Measurements from ENCODE around the gene CEL. TPM values are rescaled to one million over a fixed set of nuclear protein-coding genes. Genes with fewer than 3 reads are reported as not detected.

The CEL gene
- total and polyA plus RNA-seq, 2 donors (not counting 3 experiments of a cell fraction or from before 2014, with no cell fraction given): 0.92 to 1.1 TPM

DNA sequence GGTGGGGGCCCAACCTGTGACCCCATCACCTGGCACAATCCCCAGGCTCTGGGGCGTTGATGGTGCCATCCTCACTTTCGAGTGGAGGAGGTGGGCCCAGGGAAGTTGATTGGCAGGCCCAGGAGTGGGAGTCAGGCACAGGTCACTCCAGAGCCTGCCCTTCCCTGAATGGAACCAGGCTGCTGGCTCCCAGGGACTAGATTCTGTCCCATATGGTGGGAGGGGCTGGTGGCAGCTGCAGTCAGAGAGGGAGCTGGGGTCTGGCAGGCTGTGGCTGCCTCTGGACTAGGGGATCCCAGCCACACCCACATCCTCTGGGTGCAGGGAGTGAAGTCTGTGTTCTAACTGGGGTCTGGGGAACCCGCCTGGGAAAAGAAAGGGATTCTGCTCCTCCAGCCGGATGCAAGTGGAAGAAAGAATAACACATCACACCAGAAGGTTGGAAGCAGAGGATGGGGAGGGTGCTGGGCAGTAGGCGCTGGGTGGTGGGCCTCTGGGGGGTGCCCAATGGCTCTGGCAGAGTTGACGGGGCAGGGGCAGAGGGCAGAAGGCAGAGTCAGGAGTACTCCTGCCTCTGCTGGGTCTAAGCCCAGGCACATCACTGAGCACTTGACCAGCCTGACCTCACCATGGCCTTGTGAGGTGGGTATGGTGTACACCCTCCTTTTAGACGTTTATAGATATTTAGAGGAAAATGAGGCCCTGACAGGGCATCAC lies 25.8 kb downstream of the CEL start:
- H3K27me3 ChIP-seq (ENCODE audit: control insufficient read depth in 2 of 2, insufficient read depth in 2 of 2, low read length in 2 of 2): no peaks in the 10 kb centered on the region
- no peaks in the 10 kb centered on the region for H3K9me3 ChIP-seq (replicated peaks; ENCODE audit: control insufficient read depth, insufficient read depth, low read length)
- FAIRE-seq (no peak), DNase-seq (ENCODE audit: low read depth, low spot score) (no peak)
- H3K79me2 ChIP-seq (ENCODE audit: control insufficient read depth, insufficient read depth, low read length): no peaks in the 10 kb centered on the region
- no peaks in the 10 kb centered on the region for H4K20me1 ChIP-seq (replicated peaks; ENCODE audit: control insufficient read depth, extremely low read depth, insufficient read depth, low read length)
- BruUV-seq (replicated peaks): no TSS peak
- no peak overlapping the region for H2AFZ ChIP-seq (ENCODE audit: low read depth, low read length)
- H3K4me3 ChIP-seq (replicated peaks in 1 of 3; ENCODE audit: insufficient read depth in 1 of 3, low read depth in 1 of 3, low read length in 3 of 3): no peak overlapping the region
- H3K36me3 ChIP-seq (ENCODE audit: control insufficient read depth in 2 of 2, extremely low read depth in 1 of 2, insufficient read depth in 2 of 2, low read length in 2 of 2): no peaks in the 10 kb centered on the region
- intact Hi-C loops (cut with micrococcal nuclease): no loop called here
- H3K4me1 ChIP-seq (ENCODE audit: control insufficient read depth, extremely low read depth, insufficient read depth, low read length): no peaks in the 10 kb centered on the region
- no peaks in the 10 kb centered on the region for H3K9me1 ChIP-seq (replicated peaks; ENCODE audit: control insufficient read depth, extremely low read depth, insufficient read depth, low read length)
- H3K27ac ChIP-seq (ENCODE audit: insufficient read depth, low read depth, low read length): no peak overlapping the region
- no peak overlapping the region for H3K9ac ChIP-seq (replicated peaks; ENCODE audit: extremely low read depth, insufficient read depth, low read length)
- ChIA-PET POLR2A (no interaction called here), CTCF (no interaction called here)
- no peak overlapping the region for H3K4me2 ChIP-seq (ENCODE audit: insufficient read depth, low read length)
- TF ChIP-seq JUN (IDR thresholded peaks at IDR 0.05; ENCODE audit: borderline replicate concordance, insufficient read depth, insufficient read length, low read depth): no peak
- TF ChIP-seq, protein P1, sequence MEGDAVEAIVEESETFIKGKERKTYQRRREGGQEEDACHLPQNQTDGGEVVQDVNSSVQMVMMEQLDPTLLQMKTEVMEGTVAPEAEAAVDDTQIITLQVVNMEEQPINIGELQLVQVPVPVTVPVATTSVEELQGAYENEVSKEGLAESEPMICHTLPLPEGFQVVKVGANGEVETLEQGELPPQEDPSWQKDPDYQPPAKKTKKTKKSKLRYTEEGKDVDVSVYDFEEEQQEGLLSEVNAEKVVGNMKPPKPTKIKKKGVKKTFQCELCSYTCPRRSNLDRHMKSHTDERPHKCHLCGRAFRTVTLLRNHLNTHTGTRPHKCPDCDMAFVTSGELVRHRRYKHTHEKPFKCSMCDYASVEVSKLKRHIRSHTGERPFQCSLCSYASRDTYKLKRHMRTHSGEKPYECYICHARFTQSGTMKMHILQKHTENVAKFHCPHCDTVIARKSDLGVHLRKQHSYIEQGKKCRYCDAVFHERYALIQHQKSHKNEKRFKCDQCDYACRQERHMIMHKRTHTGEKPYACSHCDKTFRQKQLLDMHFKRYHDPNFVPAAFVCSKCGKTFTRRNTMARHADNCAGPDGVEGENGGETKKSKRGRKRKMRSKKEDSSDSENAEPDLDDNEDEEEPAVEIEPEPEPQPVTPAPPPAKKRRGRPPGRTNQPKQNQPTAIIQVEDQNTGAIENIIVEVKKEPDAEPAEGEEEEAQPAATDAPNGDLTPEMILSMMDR (IDR thresholded peaks at IDR 0.05; ENCODE audit: extremely low read depth in 1 of 2, insufficient read depth in 1 of 2, low read depth in 1 of 2, low read length in 2 of 2): no peak
- no peak for TF ChIP-seq EZH2 (IDR thresholded peaks at IDR 0.05; ENCODE audit: borderline replicate concordance, low read depth, low read length, severe bottlenecking)
- no peak for TF ChIP-seq FOS (IDR thresholded peaks at IDR 0.05; ENCODE audit: borderline replicate concordance, insufficient read depth, low read length)
- TF ChIP-seq POLR2A (IDR thresholded peaks at IDR 0.05; ENCODE audit: low read depth, low read length): no peak
- no peak for TF ChIP-seq GATA2 (IDR thresholded peaks at IDR 0.05; ENCODE audit: insufficient read depth, insufficient read length, low read depth, low read length)
- TF ChIP-seq, protein P2, sequence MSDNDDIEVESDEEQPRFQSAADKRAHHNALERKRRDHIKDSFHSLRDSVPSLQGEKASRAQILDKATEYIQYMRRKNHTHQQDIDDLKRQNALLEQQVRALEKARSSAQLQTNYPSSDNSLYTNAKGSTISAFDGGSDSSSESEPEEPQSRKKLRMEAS (IDR thresholded peaks at IDR 0.05; ENCODE audit: insufficient read depth, insufficient read length): no peak
- TF ChIP-seq MYC (IDR thresholded peaks at IDR 0.05; ENCODE audit: low read depth, low read length): no peak
- no peak for TF ChIP-seq POLR2AphosphoS5 (IDR thresholded peaks at IDR 0.05; ENCODE audit: insufficient read depth, low read depth, low read length)
- dilution Hi-C loops (cut with MboI; ENCODE audit: extremely low pct_ligation_motif_present, low sequenced_read_pairs): no loop called here

Measured in endothelial cell of umbilical vein (primary cell).